K562 (cell line): Measurements from ENCODE around the gene CCSAP. TPM values are rescaled to one million over a fixed set of nuclear protein-coding genes. Genes with fewer than 3 reads are reported as not detected.

Experiments used
- CEBPB ChIP-seq: fragments of 450-650 bp; IDR thresholded peaks from 2 replicates; pipeline ENCODE4 v1.6.1; 2016; ENCODE audit warnings: missing genetic modification characterization, missing compliant biosample characterization
- EP400 ChIP-seq: fragments of 450-650 bp; IDR thresholded peaks from 2 replicates; pipeline ENCODE4 v1.6.1; 2017; ENCODE audit warnings: antibody characterized with exemption, mild to moderate bottlenecking, moderate library complexity
- GTF2E2 ChIP-seq: fragments of 200-800 bp; sonication (Bioruptor generic); IDR thresholded peaks from 2 replicates; pipeline ENCODE4 v1.6.1; 2016; ENCODE audit warnings: missing genetic modification characterization, missing compliant biosample characterization
- SRF ChIP-seq, 2 experiments: fragments of 250-450, 450-650 bp in 1 of 2; sonication (Bioruptor Pico) in 1 of 2; sonication (generic) in 1 of 2; formaldehyde crosslinking; IDR thresholded peaks; 2 replicates each; pipeline versions ENCODE4 v1.5.0 to v1.5.1; 2020 to 2022; ENCODE audit warnings: mild to moderate bottlenecking in 1 of 2, missing genetic modification reagents in 1 of 2
- ZEB2 ChIP-seq: fragments of 450-650 bp; IDR thresholded peaks from 2 replicates; pipeline ENCODE4 v1.6.1; 2016
- polyA plus RNA-seq, 8 experiments: library from polyadenylated mRNA; depleted of rRNA in 4 of 8; stranded (reverse) in 5 of 8; unstranded in 3 of 8; fragments of >200 nt; fragmentation: Nextera tagmentation in 2 of 8; fragmentation: Illumina TruSeq in 1 of 8; extraction: Ambion mirVana in 2 of 8; extraction: Trizol in 1 of 8; gene quantifications; 2 replicates each; pipeline versions ENCODE4 v1.2.1 to v1.2.3, GENCODE V29; 2011 to 2014; ENCODE audit warnings: inconsistent platforms in 1 of 8, missing spikeins in 1 of 8
- total RNA-seq, 7 experiments: library from RNA; depleted of rRNA in 6 of 7; stranded (reverse); fragments of >200 nt in 6 of 7; fragmentation: Illumina TruSeq in 2 of 7; extraction: Trizol in 2 of 7; gene quantifications; 2 replicates each; pipeline versions ENCODE4 v1.2.1 to v1.2.3, GENCODE V29; 2011 to 2021; ENCODE audit warnings: low replicate concordance in 1 of 7
- TF ChIP-seq, protein P1 (sequence below): fragments of 250-450 bp; sonication (Bioruptor Pico); IDR thresholded peaks from 2 replicates; pipeline ENCODE4 v1.4.0; 2020; ENCODE audit warnings: mild to moderate bottlenecking, moderate library complexity, borderline replicate concordance
- TF ChIP-seq, protein P2 (sequence below): fragments of 250-450 bp; sonication (Bioruptor Pico); IDR thresholded peaks from 2 replicates; pipeline ENCODE4 v1.4.0; 2020; ENCODE audit warnings: mild to moderate bottlenecking, moderate library complexity
- TF ChIP-seq, protein P3 (sequence below): fragments of 250-450 bp; sonication (Bioruptor Pico); IDR thresholded peaks from 2 replicates; pipeline ENCODE4 v1.9.0; 2021; ENCODE audit warnings: mild to moderate bottlenecking
- TF ChIP-seq, protein P4 (sequence below), 2 experiments: fragments of 450-650 bp; formaldehyde crosslinking in 1 of 2; IDR thresholded peaks; 2 replicates each; pipeline versions ENCODE4 v1.4.0 to v1.6.1; 2014 to 2020; ENCODE audit warnings: mild to moderate bottlenecking in 2 of 2, borderline replicate concordance in 1 of 2, low read depth in 1 of 2
- TF ChIP-seq, protein P5 (sequence below): fragments of 450-650 bp; IDR thresholded peaks from 2 replicates; pipeline ENCODE4 v1.6.1; 2016; ENCODE audit warnings: mild to moderate bottlenecking

The CCSAP gene
- total and polyA plus RNA-seq, 9 of the 15 experiments (the other 6 are each of a cell fraction or from before 2014, with no cell fraction given) = 3.6 to 15.9 (median 9.5) TPM

DNA sequence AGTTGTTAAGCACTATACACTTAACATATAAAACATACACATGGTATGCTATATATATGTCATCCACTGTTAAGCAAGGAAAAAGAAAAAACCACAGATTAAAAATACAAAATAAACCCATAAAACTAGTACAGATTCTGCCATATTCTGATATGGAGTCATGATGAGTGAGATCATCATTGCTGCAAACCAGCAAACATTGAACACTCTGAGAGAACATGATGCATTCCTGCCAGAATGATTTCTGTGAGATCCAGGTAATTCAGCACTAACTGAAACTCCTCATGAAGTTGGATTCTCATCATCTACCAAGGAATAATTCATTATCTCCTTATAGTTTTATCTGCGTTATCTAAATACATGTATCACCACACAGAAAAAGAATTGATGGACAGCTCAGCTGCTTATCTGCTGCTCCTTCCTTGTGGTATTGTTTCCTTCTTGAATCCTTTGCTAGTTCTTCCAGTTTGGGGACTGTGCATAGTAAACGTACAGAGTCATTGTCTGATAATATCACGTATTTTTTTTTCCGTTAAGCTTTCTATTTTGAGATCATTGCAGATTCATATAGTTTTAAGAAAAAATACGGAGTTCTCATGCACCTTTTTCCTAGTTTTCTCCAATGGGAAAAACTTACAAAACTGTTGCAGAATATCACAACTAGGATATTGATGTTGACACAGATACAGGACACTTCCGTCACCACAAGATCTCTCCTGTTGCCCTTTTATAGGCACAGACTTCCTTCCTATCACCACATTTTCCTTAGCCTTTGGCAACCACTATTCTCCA, 62.6 kb downstream of the CCSAP start (continued):
- TF ChIP-seq, protein P1, sequence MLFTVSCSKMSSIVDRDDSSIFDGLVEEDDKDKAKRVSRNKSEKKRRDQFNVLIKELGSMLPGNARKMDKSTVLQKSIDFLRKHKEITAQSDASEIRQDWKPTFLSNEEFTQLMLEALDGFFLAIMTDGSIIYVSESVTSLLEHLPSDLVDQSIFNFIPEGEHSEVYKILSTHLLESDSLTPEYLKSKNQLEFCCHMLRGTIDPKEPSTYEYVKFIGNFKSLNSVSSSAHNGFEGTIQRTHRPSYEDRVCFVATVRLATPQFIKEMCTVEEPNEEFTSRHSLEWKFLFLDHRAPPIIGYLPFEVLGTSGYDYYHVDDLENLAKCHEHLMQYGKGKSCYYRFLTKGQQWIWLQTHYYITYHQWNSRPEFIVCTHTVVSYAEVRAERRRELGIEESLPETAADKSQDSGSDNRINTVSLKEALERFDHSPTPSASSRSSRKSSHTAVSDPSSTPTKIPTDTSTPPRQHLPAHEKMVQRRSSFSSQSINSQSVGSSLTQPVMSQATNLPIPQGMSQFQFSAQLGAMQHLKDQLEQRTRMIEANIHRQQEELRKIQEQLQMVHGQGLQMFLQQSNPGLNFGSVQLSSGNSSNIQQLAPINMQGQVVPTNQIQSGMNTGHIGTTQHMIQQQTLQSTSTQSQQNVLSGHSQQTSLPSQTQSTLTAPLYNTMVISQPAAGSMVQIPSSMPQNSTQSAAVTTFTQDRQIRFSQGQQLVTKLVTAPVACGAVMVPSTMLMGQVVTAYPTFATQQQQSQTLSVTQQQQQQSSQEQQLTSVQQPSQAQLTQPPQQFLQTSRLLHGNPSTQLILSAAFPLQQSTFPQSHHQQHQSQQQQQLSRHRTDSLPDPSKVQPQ (CRISPR knock-in tag) = no peak
- TF ChIP-seq ZEB2 (0 out of 2 replicates have a peak, but pooled peaks have one; percentile 39), SRF (CRISPR knock-in tag; IDR thresholded peaks at IDR 0.05) (peak; percentile 93 to 99), EP400 (no peak; the same call in 1 of the 2 replicates), GTF2E2 (tag) (no peak), CEBPB (tag) (peak; percentile 38; the same call in 1 of the 2 replicates)
- TF ChIP-seq, protein P2, sequence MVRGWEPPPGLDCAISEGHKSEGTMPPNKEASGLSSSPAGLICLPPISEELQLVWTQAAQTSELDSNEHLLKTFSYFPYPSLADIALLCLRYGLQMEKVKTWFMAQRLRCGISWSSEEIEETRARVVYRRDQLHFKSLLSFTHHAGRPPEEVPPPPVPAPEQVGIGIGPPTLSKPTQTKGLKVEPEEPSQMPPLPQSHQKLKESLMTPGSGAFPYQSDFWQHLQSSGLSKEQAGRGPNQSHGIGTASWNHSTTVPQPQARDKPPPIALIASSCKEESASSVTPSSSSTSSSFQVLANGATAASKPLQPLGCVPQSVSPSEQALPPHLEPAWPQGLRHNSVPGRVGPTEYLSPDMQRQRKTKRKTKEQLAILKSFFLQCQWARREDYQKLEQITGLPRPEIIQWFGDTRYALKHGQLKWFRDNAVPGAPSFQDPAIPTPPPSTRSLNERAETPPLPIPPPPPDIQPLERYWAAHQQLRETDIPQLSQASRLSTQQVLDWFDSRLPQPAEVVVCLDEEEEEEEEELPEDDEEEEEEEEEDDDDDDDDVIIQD (CRISPR knock-in tag) = no peak
- TF ChIP-seq, protein P3, sequence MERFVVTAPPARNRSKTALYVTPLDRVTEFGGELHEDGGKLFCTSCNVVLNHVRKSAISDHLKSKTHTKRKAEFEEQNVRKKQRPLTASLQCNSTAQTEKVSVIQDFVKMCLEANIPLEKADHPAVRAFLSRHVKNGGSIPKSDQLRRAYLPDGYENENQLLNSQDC (CRISPR knock-in tag) = no peak
- TF ChIP-seq, protein P4, sequence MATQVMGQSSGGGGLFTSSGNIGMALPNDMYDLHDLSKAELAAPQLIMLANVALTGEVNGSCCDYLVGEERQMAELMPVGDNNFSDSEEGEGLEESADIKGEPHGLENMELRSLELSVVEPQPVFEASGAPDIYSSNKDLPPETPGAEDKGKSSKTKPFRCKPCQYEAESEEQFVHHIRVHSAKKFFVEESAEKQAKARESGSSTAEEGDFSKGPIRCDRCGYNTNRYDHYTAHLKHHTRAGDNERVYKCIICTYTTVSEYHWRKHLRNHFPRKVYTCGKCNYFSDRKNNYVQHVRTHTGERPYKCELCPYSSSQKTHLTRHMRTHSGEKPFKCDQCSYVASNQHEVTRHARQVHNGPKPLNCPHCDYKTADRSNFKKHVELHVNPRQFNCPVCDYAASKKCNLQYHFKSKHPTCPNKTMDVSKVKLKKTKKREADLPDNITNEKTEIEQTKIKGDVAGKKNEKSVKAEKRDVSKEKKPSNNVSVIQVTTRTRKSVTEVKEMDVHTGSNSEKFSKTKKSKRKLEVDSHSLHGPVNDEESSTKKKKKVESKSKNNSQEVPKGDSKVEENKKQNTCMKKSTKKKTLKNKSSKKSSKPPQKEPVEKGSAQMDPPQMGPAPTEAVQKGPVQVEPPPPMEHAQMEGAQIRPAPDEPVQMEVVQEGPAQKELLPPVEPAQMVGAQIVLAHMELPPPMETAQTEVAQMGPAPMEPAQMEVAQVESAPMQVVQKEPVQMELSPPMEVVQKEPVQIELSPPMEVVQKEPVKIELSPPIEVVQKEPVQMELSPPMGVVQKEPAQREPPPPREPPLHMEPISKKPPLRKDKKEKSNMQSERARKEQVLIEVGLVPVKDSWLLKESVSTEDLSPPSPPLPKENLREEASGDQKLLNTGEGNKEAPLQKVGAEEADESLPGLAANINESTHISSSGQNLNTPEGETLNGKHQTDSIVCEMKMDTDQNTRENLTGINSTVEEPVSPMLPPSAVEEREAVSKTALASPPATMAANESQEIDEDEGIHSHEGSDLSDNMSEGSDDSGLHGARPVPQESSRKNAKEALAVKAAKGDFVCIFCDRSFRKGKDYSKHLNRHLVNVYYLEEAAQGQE (IDR thresholded peaks at IDR 0.05; ENCODE audit: borderline replicate concordance) = peak; percentile 16; the same call in 1 of the 2 replicates
- TF ChIP-seq, protein P4 (CRISPR knock-in tag; IDR thresholded peaks at IDR 0.05; ENCODE audit: low read depth) = no peak
- TF ChIP-seq, protein P5, sequence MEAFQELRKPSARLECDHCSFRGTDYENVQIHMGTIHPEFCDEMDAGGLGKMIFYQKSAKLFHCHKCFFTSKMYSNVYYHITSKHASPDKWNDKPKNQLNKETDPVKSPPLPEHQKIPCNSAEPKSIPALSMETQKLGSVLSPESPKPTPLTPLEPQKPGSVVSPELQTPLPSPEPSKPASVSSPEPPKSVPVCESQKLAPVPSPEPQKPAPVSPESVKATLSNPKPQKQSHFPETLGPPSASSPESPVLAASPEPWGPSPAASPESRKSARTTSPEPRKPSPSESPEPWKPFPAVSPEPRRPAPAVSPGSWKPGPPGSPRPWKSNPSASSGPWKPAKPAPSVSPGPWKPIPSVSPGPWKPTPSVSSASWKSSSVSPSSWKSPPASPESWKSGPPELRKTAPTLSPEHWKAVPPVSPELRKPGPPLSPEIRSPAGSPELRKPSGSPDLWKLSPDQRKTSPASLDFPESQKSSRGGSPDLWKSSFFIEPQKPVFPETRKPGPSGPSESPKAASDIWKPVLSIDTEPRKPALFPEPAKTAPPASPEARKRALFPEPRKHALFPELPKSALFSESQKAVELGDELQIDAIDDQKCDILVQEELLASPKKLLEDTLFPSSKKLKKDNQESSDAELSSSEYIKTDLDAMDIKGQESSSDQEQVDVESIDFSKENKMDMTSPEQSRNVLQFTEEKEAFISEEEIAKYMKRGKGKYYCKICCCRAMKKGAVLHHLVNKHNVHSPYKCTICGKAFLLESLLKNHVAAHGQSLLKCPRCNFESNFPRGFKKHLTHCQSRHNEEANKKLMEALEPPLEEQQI = 0 out of 2 replicates have a peak, but pooled peaks have one; percentile 19
